GM12892 (cell line): ENCODE data around the gene TSNAXIP1.

Source experiments
- POLR2A ChIP-seq: IDR thresholded peaks from 2 replicates; pipeline ENCODE4 v1.6.1; 2011; ENCODE audit warnings: low read depth, low read length, control low read depth
- POLR2AphosphoS5 ChIP-seq: IDR thresholded peaks from 2 replicates; pipeline ENCODE4 v1.6.1; 2011; ENCODE audit warnings: low read depth, low read length, control low read depth

- TF ChIP-seq POLR2A (no peak), POLR2AphosphoS5 (no peak)
Measured at GRCh38 chr16:67767953-67768352, 38.7 kb upstream of the TSNAXIP1 start.
